Activated CD8-positive, alpha-beta memory T cell treated with anti-CD3 and anti-CD28 coated beads, Interleukin-2, amount 10 ng/mL, durations not matched to agents 7 days and 5 days (primary cell): ENCODE measurements around the gene ERVH48-1. TPM values are rescaled to one million over a fixed set of nuclear protein-coding genes. Genes with fewer than 3 reads are reported as not detected.

Source experiments
- ATAC-seq: fragments of 150-1000 bp; cut with Tn5 transposase; one replicate; pipeline ENCODE4 v1.10.0; 2021; ENCODE audit warnings: moderate library complexity
- CTCF ChIA-PET: fragments of 350-600 bp; sonication (Branson Sonifier 250); formaldehyde crosslinking; loops from one replicate; lab custom pipeline; 2021; ENCODE audit warnings: antibody characterized with exemption; lab: Charles Lee
- DNase-seq: peaks from one replicate; pipeline ENCODE4 v3.0.0-alpha.2; 2020
- H3K27ac Mint-ChIP-seq: one replicate; pipeline ENCODE4 v1.8.0; 2021; ENCODE audit warnings: mild to moderate bottlenecking, mixed read lengths
- H3K27me3 Mint-ChIP-seq: one replicate; pipeline ENCODE4 v1.8.0; 2021; ENCODE audit warnings: mixed read lengths
- H3K36me3 Mint-ChIP-seq: one replicate; pipeline ENCODE4 v1.8.0; 2021; ENCODE audit warnings: mild to moderate bottlenecking, mixed read lengths
- H3K4me1 Mint-ChIP-seq: one replicate; pipeline ENCODE4 v1.8.0; 2021; ENCODE audit warnings: mixed read lengths
- H3K4me3 Mint-ChIP-seq: one replicate; pipeline ENCODE4 v1.8.0; 2021; ENCODE audit warnings: mild to moderate bottlenecking, moderate library complexity, mixed read lengths
- H3K9me3 Mint-ChIP-seq: one replicate; pipeline ENCODE4 v1.8.0; 2022; ENCODE audit warnings: low read depth, mixed read lengths
- microRNA-seq: library from miRNA; unstranded; fragments of <30 nt; microRNA quantifications from one replicate; pipeline ENCODE4 v1.2.0, GENCODE V29; 2022
- total RNA-seq, 2 experiments: library from RNA; stranded (reverse); gene quantifications; one replicate each; pipeline ENCODE4 v1.2.3, GENCODE V29; 2021

The ERVH48-1 gene
- total RNA-seq, 2 experiments from 2014 or later, result not detected

GRCh38 chr21:42873096-42873495 is 52.3 kb downstream of the ERVH48-1 start:
- Mint-ChIP-seq H3K4me1 (peaks cover 10% of the 10 kb centered on the region), H3K9me3 (no peaks in the 10 kb centered on the region), H3K4me3 (no peak overlapping the region), H3K36me3 (peaks cover 46% of the 10 kb centered on the region), H3K27me3 (no peaks in the 10 kb centered on the region), H3K27ac (peak overlapping the region; percentile 25)
- ATAC-seq (no peak), DNase-seq (no peak)
- CTCF ChIA-PET, result no interaction called here

GRCh38 chr21:42868196-42868595 is 57.2 kb downstream of the ERVH48-1 start:
- Mint-ChIP-seq H3K4me3 (no peak overlapping the region), H3K27ac (no peak overlapping the region), H3K4me1 (peaks cover 9% of the 10 kb centered on the region), H3K36me3 (peaks cover 43% of the 10 kb centered on the region), H3K9me3 (no peaks in the 10 kb centered on the region), H3K27me3 (no peaks in the 10 kb centered on the region)
- CTCF ChIA-PET, result no interaction called here
- DNase-seq, result no peak
- no peak for ATAC-seq

Small RNA genes within 50 kb of the gene (microRNA-seq; reads per million reads assigned to microRNA genes)
- not detected for gene MIR5692B

Other genes starting within 250 kb of the ERVH48-1 start
- 10 to 100 TPM; 39.7 to 43.6 TPM for gene WDR4, start 46.1 kb downstream of the ERVH48-1 start, total RNA-seq
- gene NDUFV3, start 32.3 kb downstream of the ERVH48-1 start, total RNA-seq, result 10 to 100 TPM; 27.1 to 31.9 TPM
- 10 to 100 TPM; 22.0 to 31.3 TPM for gene PKNOX1, start 48.9 kb upstream of the ERVH48-1 start, total RNA-seq
- 10 to 100 TPM; 12.0 to 23.3 TPM for gene CBS, start 150.2 kb upstream of the ERVH48-1 start, total RNA-seq
- 10 to 100 TPM; 16.4 to 18.8 TPM for gene U2AF1, start 181.9 kb upstream of the ERVH48-1 start, total RNA-seq
- not detected for gene CRYAA, start 243.4 kb upstream of the ERVH48-1 start, total RNA-seq